Calu3 (cell line): ENCODE measurements around the gene P3H3. TPM values are rescaled to one million over a fixed set of nuclear protein-coding genes. Genes with fewer than 3 reads are reported as not detected.

Experiments used
- BruUV-seq: library from RNA; stranded (reverse); fragments of 400-500 nt; replicated peaks from 2 replicates; lab custom pipeline; 2021; lab: Mats Ljungman, UMichigan
- CTCF ChIA-PET: fragments of 300-600 bp; sonication (Branson Sonifier 250); formaldehyde crosslinking; loops from one replicate; lab custom pipeline; 2022; ENCODE audit warnings: antibody characterized with exemption; lab: Charles Lee
- DNase-seq: peaks from one replicate; pipeline ENCODE4 v3.0.0; 2022
- H3K27ac Mint-ChIP-seq: one replicate; pipeline ENCODE4 v1.8.0; 2022; ENCODE audit warnings: mixed read lengths; ENCODE audit not compliant: unreplicated experiment
- H3K27me3 Mint-ChIP-seq: one replicate; pipeline ENCODE4 v1.8.0; 2022; ENCODE audit warnings: mixed read lengths; ENCODE audit not compliant: unreplicated experiment
- H3K36me3 Mint-ChIP-seq: one replicate; pipeline ENCODE4 v1.8.0; 2022; ENCODE audit warnings: mild to moderate bottlenecking, moderate library complexity, mixed read lengths; ENCODE audit not compliant: insufficient read depth, unreplicated experiment
- H3K4me1 Mint-ChIP-seq: one replicate; pipeline ENCODE4 v1.8.0; 2022; ENCODE audit warnings: mild to moderate bottlenecking, low read depth, mixed read lengths; ENCODE audit not compliant: unreplicated experiment
- H3K4me3 Mint-ChIP-seq: one replicate; pipeline ENCODE4 v1.8.0; 2022; ENCODE audit warnings: mild to moderate bottlenecking, low read depth, moderate library complexity, mixed read lengths; ENCODE audit not compliant: unreplicated experiment
- H3K9me3 Mint-ChIP-seq: one replicate; pipeline ENCODE4 v1.8.0; 2022; ENCODE audit warnings: low read depth, mixed read lengths; ENCODE audit not compliant: unreplicated experiment
- intact Hi-C: fragments of 100-400 bp; cut with micrococcal nuclease; formaldehyde crosslinking; loops from one replicate; pipeline ENCODE4 v1.10.0; 2022; ENCODE audit not compliant: unreplicated experiment
- total RNA-seq: library from RNA; stranded (reverse); gene quantifications from 2 replicates; pipeline ENCODE4 v1.2.3, GENCODE V29; 2022
- TF ChIP-seq, protein P1 (sequence below): fragments of 200-600 bp; IDR thresholded peaks from one replicate; pipeline ENCODE4 v1.8.0; 2022; ENCODE audit warnings: antibody characterized with exemption; ENCODE audit not compliant: unreplicated experiment

Gene P3H3
- total RNA-seq, 1 experiment from 2014 or later: 0.45 TPM

DNA sequence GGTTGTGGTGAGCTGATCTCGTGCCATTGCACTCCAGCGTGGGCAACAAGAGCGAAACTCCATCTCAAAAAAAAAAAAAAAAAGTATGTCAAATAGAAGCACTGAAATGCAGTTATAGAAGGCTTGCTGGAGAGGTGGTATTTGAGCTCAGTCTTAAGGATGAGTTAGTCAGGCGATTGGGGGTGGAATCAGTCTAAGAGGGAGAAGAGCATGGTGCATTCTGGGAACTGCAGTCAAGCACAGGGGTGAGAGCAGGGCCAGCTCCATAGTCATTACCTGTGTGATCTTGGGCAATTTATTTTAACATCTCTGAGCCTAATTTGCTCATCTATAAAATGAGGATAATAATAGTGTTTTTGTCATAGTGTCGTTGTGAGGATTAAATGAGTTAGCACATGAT lies 6.7 kb downstream of the P3H3 start:
- CTCF ChIA-PET: interaction anchor here (1.2 to 2.1 kb wide), 3 partner anchors 9 to 68 kb away, joined by 4 to 11 read pairs (median 8); partner anchors contain the start of genes CDCA3, PTMS and USP5
- no peak for DNase-seq
- H3K27me3 Mint-ChIP-seq: peaks cover 87% of the 10 kb centered on the region
- H3K9me3 Mint-ChIP-seq: no peaks in the 10 kb centered on the region
- intact Hi-C loops: loop anchor here (1.0 to 2.0 kb wide), 2 partner anchors 16 to 82 kb away; partner anchors contain the start of genes CDCA3 and MLF2
- no TSS peak for BruUV-seq
- H3K36me3 Mint-ChIP-seq: peaks cover 4% of the 10 kb centered on the region
- no peak overlapping the region for H3K4me3 Mint-ChIP-seq
- no peak overlapping the region for H3K27ac Mint-ChIP-seq
- TF ChIP-seq, protein P1, sequence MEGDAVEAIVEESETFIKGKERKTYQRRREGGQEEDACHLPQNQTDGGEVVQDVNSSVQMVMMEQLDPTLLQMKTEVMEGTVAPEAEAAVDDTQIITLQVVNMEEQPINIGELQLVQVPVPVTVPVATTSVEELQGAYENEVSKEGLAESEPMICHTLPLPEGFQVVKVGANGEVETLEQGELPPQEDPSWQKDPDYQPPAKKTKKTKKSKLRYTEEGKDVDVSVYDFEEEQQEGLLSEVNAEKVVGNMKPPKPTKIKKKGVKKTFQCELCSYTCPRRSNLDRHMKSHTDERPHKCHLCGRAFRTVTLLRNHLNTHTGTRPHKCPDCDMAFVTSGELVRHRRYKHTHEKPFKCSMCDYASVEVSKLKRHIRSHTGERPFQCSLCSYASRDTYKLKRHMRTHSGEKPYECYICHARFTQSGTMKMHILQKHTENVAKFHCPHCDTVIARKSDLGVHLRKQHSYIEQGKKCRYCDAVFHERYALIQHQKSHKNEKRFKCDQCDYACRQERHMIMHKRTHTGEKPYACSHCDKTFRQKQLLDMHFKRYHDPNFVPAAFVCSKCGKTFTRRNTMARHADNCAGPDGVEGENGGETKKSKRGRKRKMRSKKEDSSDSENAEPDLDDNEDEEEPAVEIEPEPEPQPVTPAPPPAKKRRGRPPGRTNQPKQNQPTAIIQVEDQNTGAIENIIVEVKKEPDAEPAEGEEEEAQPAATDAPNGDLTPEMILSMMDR: no peak
- H3K4me1 Mint-ChIP-seq: peaks cover 20% of the 10 kb centered on the region

DNA sequence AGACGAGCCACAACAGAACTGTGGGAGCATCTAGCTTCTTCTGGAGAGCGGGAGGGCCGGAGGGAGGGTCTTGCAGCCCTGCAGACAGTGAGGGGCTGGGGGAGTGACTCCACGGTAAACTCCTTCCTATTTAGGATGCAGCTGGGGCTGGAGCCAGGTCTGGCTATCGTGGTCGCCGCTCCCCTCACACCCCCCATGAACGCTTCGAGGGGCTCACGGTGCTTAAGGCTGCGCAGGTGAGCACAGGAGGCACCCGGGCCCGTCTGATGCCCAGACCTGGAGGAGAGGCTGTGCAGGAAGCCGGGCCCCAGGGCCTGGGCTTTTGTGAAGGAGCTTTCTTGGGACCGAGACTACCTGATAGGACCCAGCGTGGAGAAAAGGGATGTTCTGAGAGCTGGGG lies 8.6 kb downstream of the P3H3 start:
- Mint-ChIP-seq H3K4me3 (no peak overlapping the region), H3K27me3 (peaks cover 74% of the 10 kb centered on the region), H3K27ac (no peak overlapping the region), H3K36me3 (peaks cover 4% of the 10 kb centered on the region), H3K4me1 (peaks cover 20% of the 10 kb centered on the region), H3K9me3 (no peaks in the 10 kb centered on the region)
- CTCF ChIA-PET: interaction anchor here (1.1 to 1.7 kb wide), 2 partner anchors 14 to 84 kb away, joined by 3 to 4 read pairs; partner anchors contain the start of genes CDCA3 and MLF2
- no TSS peak for BruUV-seq
- no peak for DNase-seq
- TF ChIP-seq, protein P1: no peak
- intact Hi-C loops: no loop called here

DNA sequence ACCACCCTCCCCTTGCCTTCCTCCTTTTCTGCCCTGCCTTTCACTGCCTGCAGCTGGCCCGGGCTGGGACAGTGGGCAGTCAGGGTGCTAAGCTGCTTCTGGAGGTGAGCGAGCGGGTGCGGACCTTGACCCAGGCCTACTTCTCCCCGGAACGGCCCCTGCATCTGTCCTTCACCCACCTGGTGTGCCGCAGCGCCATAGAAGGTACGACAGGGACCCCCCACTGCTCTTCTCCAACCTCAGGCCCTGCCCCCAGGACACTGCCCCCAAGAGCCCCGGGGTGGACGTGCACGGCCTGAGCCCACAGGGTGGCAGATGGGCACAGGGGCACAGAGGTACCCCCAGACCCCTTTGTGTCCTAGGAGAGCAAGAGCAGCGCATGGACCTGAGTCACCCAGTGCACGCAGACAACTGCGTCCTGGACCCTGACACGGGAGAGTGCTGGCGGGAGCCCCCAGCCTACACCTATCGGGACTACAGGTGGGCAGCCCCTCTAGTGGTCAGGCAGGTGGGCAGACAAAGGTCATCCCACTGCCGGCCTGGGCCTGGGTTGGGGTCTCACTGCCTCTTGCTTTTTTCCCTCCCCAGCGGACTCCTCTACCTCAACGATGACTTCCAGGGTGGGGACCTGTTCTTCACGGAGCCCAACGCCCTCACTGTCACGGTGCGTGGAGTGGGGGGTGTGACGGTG lies 9.3 kb downstream of the P3H3 start:
- Mint-ChIP-seq H3K36me3 (peaks cover 4% of the 10 kb centered on the region), H3K27ac (no peak overlapping the region), H3K4me3 (no peak overlapping the region), H3K9me3 (no peaks in the 10 kb centered on the region), H3K4me1 (peaks cover 20% of the 10 kb centered on the region), H3K27me3 (peaks cover 72% of the 10 kb centered on the region)
- TF ChIP-seq, protein P1: no peak
- CTCF ChIA-PET: interaction anchor here (1.1 kb wide), 1 partner anchor 84 kb away, joined by 4 read pairs; the partner anchor contains the start of gene MLF2
- intact Hi-C loops: no loop called here
- DNase-seq: no peak
- BruUV-seq: no TSS peak

DNA sequence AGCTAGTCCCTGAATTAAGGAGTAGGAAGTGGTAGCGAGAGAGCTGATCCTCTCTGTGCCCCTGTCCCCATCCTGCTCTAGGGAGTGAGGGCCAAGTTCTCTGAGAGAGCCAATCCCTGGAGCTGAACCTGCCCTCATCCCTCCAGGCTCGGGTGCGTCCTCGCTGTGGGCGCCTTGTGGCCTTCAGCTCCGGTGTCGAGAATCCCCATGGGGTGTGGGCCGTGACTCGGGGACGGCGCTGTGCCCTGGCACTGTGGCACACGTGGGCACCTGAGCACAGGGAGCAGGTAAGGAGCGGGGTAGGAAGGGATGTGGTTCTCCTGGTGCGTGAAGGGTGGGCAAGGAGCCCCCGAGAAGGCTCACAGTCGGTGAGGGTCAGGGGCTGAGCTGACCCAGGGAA lies 10.6 kb downstream of the P3H3 start:
- peaks cover 20% of the 10 kb centered on the region for H3K4me1 Mint-ChIP-seq
- BruUV-seq: no TSS peak
- peaks cover 75% of the 10 kb centered on the region for H3K27me3 Mint-ChIP-seq
- intact Hi-C loops: no loop called here
- no peak overlapping the region for H3K4me3 Mint-ChIP-seq
- TF ChIP-seq, protein P1: no peak
- H3K36me3 Mint-ChIP-seq: peaks cover 4% of the 10 kb centered on the region
- no peak for DNase-seq
- no peaks in the 10 kb centered on the region for H3K9me3 Mint-ChIP-seq
- no peak overlapping the region for H3K27ac Mint-ChIP-seq
- CTCF ChIA-PET: interaction anchor here (2.5 kb wide), 1 partner anchor 13 kb away, joined by 10 read pairs; the partner anchor contains the start of genes CDCA3 and USP5
